BLaER1 treated with 17β-estradiol and CSF1 and Interleukin-3, amounts not matched to agents 10 nM and 100 nM (cell line): ENCODE results near the gene WNT5B.

Source experiments
- H3K27ac ChIP-seq, 11 experiments: shearing (Covaris generic); formaldehyde crosslinking; 2 replicates each; pipeline ENCODE4 v1.8.1; 2022
- H3K27me3 ChIP-seq, 11 experiments: shearing (Covaris generic); formaldehyde crosslinking; 2 replicates each; pipeline ENCODE4 v1.8.1; 2022
- H3K36me3 ChIP-seq, 11 experiments: shearing (Covaris generic); formaldehyde crosslinking; 2 replicates each; pipeline ENCODE4 v1.8.1; 2022
- H3K4me1 ChIP-seq, 10 experiments: shearing (Covaris generic); formaldehyde crosslinking; 2 replicates each; pipeline ENCODE4 v1.8.1; 2022
- H3K4me2 ChIP-seq, 11 experiments: shearing (Covaris generic); formaldehyde crosslinking; 2 replicates each; pipeline ENCODE4 v1.8.1; 2022
- H3K4me3 ChIP-seq, 10 experiments: shearing (Covaris generic); formaldehyde crosslinking; 2 replicates each; pipeline ENCODE4 v1.8.1; 2022
- H3K9ac ChIP-seq, 11 experiments: shearing (Covaris generic); formaldehyde crosslinking; 2 replicates each; pipeline ENCODE4 v1.8.1; 2022
- H3K9me3 ChIP-seq, 11 experiments: shearing (Covaris generic); formaldehyde crosslinking; replicated peaks in 1 of 11; 2 replicates each; pipeline ENCODE4 v1.8.1; 2022
- H4K20me1 ChIP-seq, 11 experiments: shearing (Covaris generic); formaldehyde crosslinking; 2 replicates each; pipeline ENCODE4 v1.8.1; 2022
- Cebpa-rat ChIP-seq, 11 experiments: shearing (Covaris generic); IDR thresholded peaks; 2 replicates each; pipeline ENCODE4 v1.8.1; 2022

WNT5B gene

DNA sequence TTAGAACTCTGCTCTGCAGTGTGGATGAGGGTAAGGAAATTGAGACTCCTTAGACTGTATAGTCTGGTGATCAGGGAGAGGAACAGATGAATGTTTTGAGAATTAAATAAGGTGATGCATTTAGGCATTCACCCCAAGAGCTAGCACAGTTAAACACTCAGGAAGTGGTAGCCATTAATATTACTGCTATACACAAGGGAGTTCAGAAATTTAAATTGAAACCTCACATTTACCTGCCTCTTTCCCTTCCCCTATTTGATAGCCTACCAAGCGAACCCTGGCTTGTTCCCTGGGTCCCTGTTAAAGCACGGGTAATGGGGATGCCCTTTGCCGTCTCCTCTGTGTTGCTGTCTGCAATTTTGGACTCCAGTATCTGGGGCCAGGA is 18.2 kb downstream of the WNT5B start:
- Histone ChIP-seq H3K27me3 (no peaks in the 10 kb centered on the region), H4K20me1 (no peaks in the 10 kb centered on the region), H3K9ac (peak overlapping the region in 3 of 11 experiments; percentile 1 to 40 (median 39); a peak in 1 of 22 replicates), H3K4me2 (peak overlapping the region; percentile 4 to 66 (median 50)), H3K4me1 (peaks cover 10 to 32% (median 28%) of the 10 kb centered on the region in 10 experiments), H3K36me3 (no peaks in the 10 kb centered on the region), H3K9me3 (no peaks in the 10 kb centered on the region), H3K4me3 (no peak overlapping the region), H3K27ac (no peak overlapping the region)
- TF ChIP-seq Cebpa-rat (IDR thresholded peaks at IDR 0.05) = no peak

DNA sequence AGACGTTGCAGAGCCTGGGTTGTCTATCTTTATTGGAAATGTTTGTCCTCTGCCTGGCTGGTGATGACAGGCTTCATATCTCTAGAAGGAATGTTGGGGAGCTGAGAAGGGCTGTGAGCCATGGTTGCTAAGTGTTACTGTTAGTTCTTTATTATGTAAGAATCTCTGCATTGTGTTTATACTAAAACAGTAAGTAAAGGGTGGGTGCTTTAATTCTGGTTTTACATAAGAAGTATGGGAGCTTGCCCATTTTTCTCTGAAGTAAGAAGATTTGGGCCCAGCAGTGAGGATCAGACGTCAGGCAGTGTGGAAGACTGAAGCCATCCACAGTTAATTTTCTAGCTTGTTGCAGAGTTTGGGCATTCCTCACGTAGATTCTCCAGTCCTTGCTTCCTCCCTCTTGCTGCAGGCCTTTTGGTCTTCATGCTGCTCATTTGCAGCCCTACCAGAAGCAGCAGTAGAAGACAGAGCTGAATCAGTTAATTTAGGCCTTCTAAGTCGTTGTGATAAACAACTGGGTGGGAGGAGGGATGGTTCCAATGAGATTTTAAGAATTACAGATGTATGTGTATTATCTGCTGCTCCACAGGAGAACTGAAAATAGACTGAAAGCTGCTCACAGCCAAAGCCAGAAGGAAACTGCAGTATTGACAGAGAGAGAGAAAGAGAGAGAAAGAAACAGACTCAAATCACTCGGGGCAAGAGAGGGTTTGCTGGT is 21.4 kb downstream of the WNT5B start:
- no peak for TF ChIP-seq Cebpa-rat (IDR thresholded peaks at IDR 0.05)
- Histone ChIP-seq H3K4me1 (peaks cover 10 to 23% (median 17%) of the 10 kb centered on the region in 10 experiments), H3K4me3 (no peak overlapping the region), H3K9ac (no peak overlapping the region), H3K36me3 (no peaks in the 10 kb centered on the region), H4K20me1 (no peaks in the 10 kb centered on the region), H3K9me3 (no peaks in the 10 kb centered on the region), H3K4me2 (no peak overlapping the region), H3K27ac (no peak overlapping the region), H3K27me3 (no peaks in the 10 kb centered on the region)

DNA sequence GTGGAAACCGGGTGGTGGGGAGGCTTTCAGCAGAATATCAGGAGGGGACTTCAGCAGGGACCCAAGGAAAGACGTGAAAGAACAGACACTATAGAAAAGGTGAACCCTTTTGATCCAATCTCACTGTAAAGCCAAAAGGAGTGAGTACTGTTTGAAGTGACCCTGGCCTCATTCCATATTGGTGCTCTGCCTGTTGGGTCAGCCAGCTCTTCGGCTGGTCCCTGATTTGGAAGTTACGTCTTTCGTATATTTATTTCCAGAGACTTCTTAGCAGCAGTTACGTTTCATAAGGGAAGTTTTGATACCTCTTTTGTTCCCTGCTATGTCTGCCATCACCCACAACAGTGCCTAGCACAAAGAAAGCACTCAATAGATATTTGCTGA is 21.9 kb downstream of the WNT5B start:
- no peaks in the 10 kb centered on the region for H3K36me3 ChIP-seq
- peaks cover 10 to 18% (median 13%) of the 10 kb centered on the region in 10 experiments for H3K4me1 ChIP-seq
- H4K20me1 ChIP-seq = no peaks in the 10 kb centered on the region
- H3K4me2 ChIP-seq = no peak overlapping the region
- no peak overlapping the region for H3K4me3 ChIP-seq
- no peak overlapping the region for H3K27ac ChIP-seq
- TF ChIP-seq Cebpa-rat (IDR thresholded peaks at IDR 0.05) = no peak
- H3K9ac ChIP-seq = no peak overlapping the region
- H3K27me3 ChIP-seq = no peaks in the 10 kb centered on the region
- no peaks in the 10 kb centered on the region for H3K9me3 ChIP-seq

DNA sequence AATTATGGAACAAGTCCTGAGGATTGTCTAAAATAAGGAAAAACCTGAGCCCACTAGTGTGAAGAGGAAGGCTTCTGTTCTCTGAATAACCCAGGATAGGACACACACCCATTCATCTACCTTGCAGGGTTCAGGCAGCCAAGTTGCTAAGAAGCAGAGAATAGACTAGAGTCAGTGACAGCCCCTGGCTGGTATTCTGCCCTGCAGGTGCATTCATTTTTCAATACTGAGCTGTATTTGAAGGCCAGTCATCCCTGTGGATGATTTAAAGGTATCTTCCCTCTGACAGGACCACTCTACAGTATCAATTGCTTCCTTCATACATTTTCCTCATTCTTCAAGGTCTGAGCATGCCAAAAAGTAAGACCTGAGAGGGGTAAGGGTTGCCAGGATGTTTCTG is 22.9 kb downstream of the WNT5B start:
- H4K20me1 ChIP-seq = no peaks in the 10 kb centered on the region
- H3K4me3 ChIP-seq = no peak overlapping the region
- no peaks in the 10 kb centered on the region for H3K27me3 ChIP-seq
- H3K9me3 ChIP-seq = no peaks in the 10 kb centered on the region
- no peak for TF ChIP-seq Cebpa-rat (IDR thresholded peaks at IDR 0.05)
- H3K36me3 ChIP-seq = no peaks in the 10 kb centered on the region
- no peak overlapping the region for H3K9ac ChIP-seq
- no peak overlapping the region for H3K27ac ChIP-seq
- no peak overlapping the region for H3K4me2 ChIP-seq
- H3K4me1 ChIP-seq = peaks cover 5 to 13% (median 7%) of the 10 kb centered on the region in 10 experiments

DNA sequence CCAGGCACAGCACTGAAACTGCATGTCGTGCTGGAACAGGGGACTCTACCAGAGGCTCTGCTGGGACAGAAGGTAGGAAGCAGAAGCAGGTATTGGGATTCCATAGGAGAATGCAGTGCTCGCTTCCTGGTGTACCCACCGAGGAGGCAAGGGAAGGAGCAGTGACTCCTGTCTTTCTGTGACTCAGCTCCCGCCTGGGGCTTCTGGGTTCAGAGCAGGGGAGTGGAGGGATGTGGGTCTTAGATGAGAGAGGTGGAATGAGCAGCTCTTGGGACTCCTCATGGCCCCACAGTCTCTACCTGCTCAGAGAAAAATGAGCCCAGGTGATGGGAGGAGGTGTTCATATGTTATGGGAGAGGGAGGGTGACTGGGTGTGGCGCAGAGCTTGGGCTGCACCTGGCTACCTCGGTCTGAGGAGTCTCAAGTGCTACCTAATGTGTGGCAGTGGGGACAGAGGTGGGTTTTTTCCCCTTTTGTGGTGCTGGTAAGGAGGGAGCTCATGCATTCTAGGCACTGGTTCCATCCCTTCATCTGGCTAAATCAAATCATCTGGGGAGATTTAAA is 26.3 kb downstream of the WNT5B start:
- no peak overlapping the region for H3K9ac ChIP-seq
- H3K36me3 ChIP-seq = no peaks in the 10 kb centered on the region
- H3K27ac ChIP-seq = no peak overlapping the region
- no peaks in the 10 kb centered on the region for H3K9me3 ChIP-seq
- no peaks in the 10 kb centered on the region for H4K20me1 ChIP-seq
- H3K27me3 ChIP-seq = no peaks in the 10 kb centered on the region
- TF ChIP-seq Cebpa-rat (IDR thresholded peaks at IDR 0.05) = no peak
- no peak overlapping the region for H3K4me3 ChIP-seq
- no peak overlapping the region; a peak in 1 of 22 replicates for H3K4me2 ChIP-seq
- peaks cover 4 to 33% (median 17%) of the 10 kb centered on the region in 10 experiments; a peak in 19 of 20 replicates for H3K4me1 ChIP-seq

DNA sequence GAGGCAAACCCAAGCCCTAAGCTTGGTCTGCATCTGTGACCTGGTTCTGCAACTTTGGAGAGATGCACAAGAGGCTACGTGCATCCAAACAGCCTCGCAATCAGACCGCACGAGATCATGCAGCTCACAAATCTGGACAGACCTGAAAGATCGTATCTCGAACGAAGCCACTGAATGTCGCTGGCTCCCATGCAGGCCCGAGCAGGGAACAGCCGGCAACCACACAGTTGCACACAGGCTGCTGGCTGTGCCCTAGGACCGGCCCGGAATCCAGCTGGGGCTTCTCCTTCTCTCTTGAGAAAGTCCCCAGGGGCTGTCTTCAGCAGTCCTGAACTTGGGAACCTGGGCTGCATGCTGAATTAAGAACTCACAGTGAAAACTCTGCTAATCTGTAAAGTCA is 27.9 kb downstream of the WNT5B start:
- H3K27me3 ChIP-seq = no peaks in the 10 kb centered on the region
- no peak overlapping the region for H3K4me3 ChIP-seq
- H3K9ac ChIP-seq = no peak overlapping the region

DNA sequence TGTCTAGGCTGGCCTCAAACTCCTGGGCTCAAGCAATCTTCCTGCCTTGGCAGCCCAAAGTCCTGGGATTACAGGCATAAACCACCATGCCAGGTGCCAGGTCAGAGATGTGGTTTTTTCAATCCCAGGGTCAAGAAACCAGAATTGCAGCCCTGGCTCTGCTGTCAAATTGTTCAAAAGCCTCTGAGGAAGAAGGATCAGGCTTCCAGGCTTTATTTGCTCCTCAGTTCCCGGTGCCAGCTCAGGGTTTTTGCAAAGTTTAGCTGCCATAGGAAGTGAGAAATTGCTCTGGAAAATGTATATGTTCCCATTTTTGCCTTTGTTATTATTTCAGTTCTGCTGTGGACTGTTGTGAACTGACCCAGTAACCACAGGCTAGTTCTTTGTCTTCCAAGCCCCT is 28.7 kb downstream of the WNT5B start:
- no peaks in the 10 kb centered on the region for H3K27me3 ChIP-seq
- no peak for TF ChIP-seq Cebpa-rat (IDR thresholded peaks at IDR 0.05)
- H3K4me3 ChIP-seq = no peak overlapping the region
- H4K20me1 ChIP-seq = no peaks in the 10 kb centered on the region
- H3K27ac ChIP-seq = peak overlapping the region in 1 of 11 experiments; percentile 43; a peak in 1 of 22 replicates
- H3K4me1 ChIP-seq = peaks cover 11 to 45% (median 20%) of the 10 kb centered on the region in 10 experiments
- peak overlapping the region in 6 of 11 experiments; percentile 8 to 42 (median 24); a peak in 10 of 22 replicates for H3K4me2 ChIP-seq
- peak overlapping the region in 1 of 11 experiments; percentile 10; a peak in 1 of 22 replicates for H3K9ac ChIP-seq
- no peaks in the 10 kb centered on the region for H3K36me3 ChIP-seq
- H3K9me3 ChIP-seq = peaks cover 0 to under 1% (median 0%) of the 10 kb centered on the region in 11 experiments; a peak in 1 of 22 replicates

More for the DNA sequence above, 27.9 kb downstream of the WNT5B start:
- H3K4me1 ChIP-seq = peaks cover 10 to 44% (median 20%) of the 10 kb centered on the region in 10 experiments; a peak in 19 of 20 replicates
- no peak overlapping the region for H3K4me2 ChIP-seq
- no peaks in the 10 kb centered on the region for H4K20me1 ChIP-seq
- no peaks in the 10 kb centered on the region for H3K9me3 ChIP-seq
- no peak overlapping the region for H3K27ac ChIP-seq
- no peak for TF ChIP-seq Cebpa-rat (IDR thresholded peaks at IDR 0.05)
- H3K36me3 ChIP-seq = no peaks in the 10 kb centered on the region

DNA sequence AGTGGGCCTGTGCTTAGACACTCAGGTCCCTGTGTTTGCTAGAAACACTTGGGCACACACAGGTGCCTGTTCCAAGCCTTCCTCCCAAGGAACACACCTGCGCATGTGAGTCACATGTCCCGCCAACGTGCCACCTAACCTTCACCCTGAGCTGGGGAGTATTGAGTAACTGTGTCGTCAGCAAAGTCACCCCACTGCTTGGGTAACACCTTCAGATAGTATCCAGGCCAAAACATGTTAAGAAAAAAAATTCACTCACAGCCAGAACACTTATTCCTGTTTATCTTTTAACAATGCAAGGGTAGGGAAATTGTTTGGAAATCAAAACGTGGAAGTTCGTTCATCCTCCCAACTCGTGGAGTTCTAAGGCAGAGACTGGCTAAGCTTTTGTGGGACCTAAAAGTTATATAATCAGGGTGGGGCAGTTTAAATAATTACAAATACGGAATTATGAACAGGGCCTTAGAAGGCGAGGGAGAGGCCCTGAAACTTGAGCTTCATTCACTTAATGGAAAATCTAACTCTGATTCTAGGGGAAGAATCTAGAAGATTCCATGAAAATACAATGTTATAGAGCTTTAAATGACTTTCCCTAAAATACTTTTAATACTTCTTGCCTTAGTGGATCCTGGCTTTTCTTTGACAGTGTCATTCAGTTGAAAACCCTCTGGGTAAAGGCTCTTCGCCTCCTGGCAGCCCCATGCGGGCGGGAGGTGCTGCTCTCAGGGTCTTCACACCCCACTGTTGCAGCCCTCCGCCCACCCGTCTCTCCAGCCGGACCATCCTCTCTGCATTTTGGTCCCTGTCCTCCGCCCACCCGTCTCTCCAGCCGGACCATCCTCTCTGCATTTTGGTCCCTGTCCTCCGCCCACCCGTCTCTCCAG is 31.5 kb downstream of the WNT5B start:
- Histone ChIP-seq H3K4me1 (peaks cover 29 to 69% (median 46%) of the 10 kb centered on the region in 10 experiments), H3K9ac (peak overlapping the region in 4 of 11 experiments; percentile 9 to 47 (median 27); a peak in 4 of 22 replicates), H4K20me1 (no peaks in the 10 kb centered on the region), H3K9me3 (peaks cover 0 to 5% (median 0%) of the 10 kb centered on the region in 11 experiments; a peak in 3 of 22 replicates), H3K36me3 (no peaks in the 10 kb centered on the region), H3K4me3 (no peak overlapping the region), H3K27ac (peak overlapping the region in 7 of 11 experiments; percentile 6 to 47 (median 35); a peak in 13 of 22 replicates), H3K27me3 (no peaks in the 10 kb centered on the region), H3K4me2 (peak overlapping the region in 7 of 11 experiments; percentile 14 to 74 (median 43); a peak in 13 of 22 replicates)
- TF ChIP-seq Cebpa-rat (IDR thresholded peaks at IDR 0.05) = no peak
